HG03066 (cell line): ENCODE data around the gene CEP164.
"Not testable (repeated sequence)": the region's sequence is repeated elsewhere in the genome, so short reads cannot be mapped to it uniquely, and the experiment has no call there.

Source experiments
- ATAC-seq: cut with Tn5 transposase; IDR thresholded peaks from one replicate; pipeline ENCODE4 v1.9.1; 2021; ENCODE audit warnings: low read depth; ENCODE audit not compliant: unreplicated experiment

CEP164 gene

GRCh38 chr11:117437041-117437790, 109.6 kb downstream of the CEP164 start:
- ATAC-seq: no peak

- ATAC-seq: no peak
Observed at GRCh38 chr11:117437791-117438130, 110.1 kb downstream of the CEP164 start.

- ATAC-seq: no peak
Observed at GRCh38 chr11:117438371-117439000, 110.8 kb downstream of the CEP164 start.

- ATAC-seq: no peak
Observed at GRCh38 chr11:117439256-117439655, 111.6 kb downstream of the CEP164 start.

GRCh38 chr11:117440258-117440657, 112.6 kb downstream of the CEP164 start:
- ATAC-seq: no peak

- ATAC-seq: no peak
Observed at GRCh38 chr11:117441146-117441975, 113.7 kb downstream of the CEP164 start.

- no peak for ATAC-seq
Observed at GRCh38 chr11:117442049-117442868, 114.6 kb downstream of the CEP164 start.

- ATAC-seq: no peak
Observed at GRCh38 chr11:117442869-117443239, 115.2 kb downstream of the CEP164 start.

- no peak for ATAC-seq
Observed at GRCh38 chr11:117443266-117444186, 115.9 kb downstream of the CEP164 start.

- no peak for ATAC-seq
Observed at GRCh38 chr11:117444256-117444655, 116.6 kb downstream of the CEP164 start.

GRCh38 chr11:117444711-117445658, 117.3 kb downstream of the CEP164 start:
- no peak for ATAC-seq

GRCh38 chr11:117449111-117449693, 121.5 kb downstream of the CEP164 start:
- no peak for ATAC-seq

- ATAC-seq: no peak
Observed at GRCh38 chr11:117453886-117454563, 126.4 kb downstream of the CEP164 start.

- ATAC-seq: no peak
Observed at GRCh38 chr11:117454564-117454917, 126.9 kb downstream of the CEP164 start.

GRCh38 chr11:117456027-117456720, 128.5 kb downstream of the CEP164 start:
- peak; percentile 57 for ATAC-seq

- ATAC-seq: not testable (repeated sequence)
Observed at GRCh38 chr11:117456721-117457029, 129.0 kb downstream of the CEP164 start.
